H9 (cell line): ENCODE measurements around the gene RNF40. TPM values are rescaled to one million over a fixed set of nuclear protein-coding genes. Genes with fewer than 3 reads are reported as not detected.

Source experiments
- DNase-seq: peaks from one replicate; pipeline ENCODE4 v3.0.0-alpha.2; 2017
- H2AFZ ChIP-seq: one replicate; pipeline ENCODE4 v1.6.1; 2013; ENCODE audit warnings: mild to moderate bottlenecking, low read length, control low read depth, moderate library complexity
- H2AK5ac ChIP-seq: 2 replicates; pipeline ENCODE4 v1.6.1; 2013; ENCODE audit warnings: low read length, control low read depth, mixed read lengths; ENCODE audit not compliant: insufficient read length
- H2BK120ac ChIP-seq: one replicate; pipeline ENCODE4 v1.6.1; 2013; ENCODE audit warnings: low read depth, mild to moderate bottlenecking, low read length, control low read depth, inconsistent platforms; ENCODE audit not compliant: poor library complexity, severe bottlenecking
- H2BK12ac ChIP-seq: 2 replicates; pipeline ENCODE4 v1.6.1; 2013; ENCODE audit warnings: low read length, control low read depth, mixed read lengths, low read depth; ENCODE audit not compliant: insufficient read length
- H2BK15ac ChIP-seq: 2 replicates; pipeline ENCODE4 v1.6.1; 2013; ENCODE audit warnings: low read depth, low read length, control low read depth
- H2BK20ac ChIP-seq: one replicate; pipeline ENCODE4 v1.6.1; 2013; ENCODE audit warnings: low read depth, mild to moderate bottlenecking, low read length, control low read depth, inconsistent platforms; ENCODE audit not compliant: poor library complexity, severe bottlenecking
- H2BK5ac ChIP-seq: 2 replicates; pipeline ENCODE4 v1.6.1; 2013; ENCODE audit warnings: low read length, control low read depth, mixed read lengths; ENCODE audit not compliant: insufficient read length
- H3K14ac ChIP-seq: 2 replicates; pipeline ENCODE4 v1.6.1; 2013; ENCODE audit warnings: low read length, control low read depth; ENCODE audit not compliant: insufficient read depth
- H3K18ac ChIP-seq: 2 replicates; pipeline ENCODE4 v1.6.1; 2013; ENCODE audit warnings: low read depth, mild to moderate bottlenecking, mixed read lengths, low read length, control low read depth; ENCODE audit not compliant: insufficient read length
- H3K23ac ChIP-seq: 2 replicates; pipeline ENCODE4 v1.6.1; 2013; ENCODE audit warnings: low read length, control low read depth, mixed read lengths, low read depth; ENCODE audit not compliant: insufficient read length
- H3K23me2 ChIP-seq: 2 replicates; pipeline ENCODE4 v1.6.1; 2013; ENCODE audit warnings: low read depth, mild to moderate bottlenecking, mixed read lengths, low read length, control low read depth; ENCODE audit not compliant: insufficient read length, poor library complexity, severe bottlenecking
- H3K27ac ChIP-seq: 2 replicates; pipeline ENCODE4 v1.5.1; 2013; ENCODE audit warnings: low read length, control low read depth, mixed read lengths, low read depth; ENCODE audit not compliant: insufficient read length
- H3K27me3 ChIP-seq: 2 replicates; pipeline ENCODE4 v1.6.1; 2013; ENCODE audit warnings: low read length, control low read depth, inconsistent platforms; ENCODE audit not compliant: insufficient read depth
- H3K4ac ChIP-seq: 2 replicates; pipeline ENCODE4 v1.6.1; 2013; ENCODE audit warnings: low read depth, mild to moderate bottlenecking, control low read depth, inconsistent platforms, low read length, moderate library complexity
- H3K4me1 ChIP-seq: 2 replicates; pipeline ENCODE4 v1.6.1; 2013; ENCODE audit warnings: low read length, control low read depth, inconsistent platforms; ENCODE audit not compliant: insufficient read depth
- H3K4me2 ChIP-seq: 2 replicates; pipeline ENCODE4 v1.6.1; 2013; ENCODE audit warnings: low read length, control low read depth, mixed read lengths; ENCODE audit not compliant: insufficient read length, insufficient read depth
- H3K56ac ChIP-seq: 2 replicates; pipeline ENCODE4 v1.6.1; 2013; ENCODE audit warnings: low read depth, mild to moderate bottlenecking, mixed read lengths, low read length, control low read depth; ENCODE audit not compliant: insufficient read length
- H3K79me1 ChIP-seq: 2 replicates; pipeline ENCODE4 v1.6.1; 2013; ENCODE audit warnings: low read depth, mild to moderate bottlenecking, moderate library complexity, low read length, control low read depth, inconsistent platforms; ENCODE audit not compliant: insufficient read depth, poor library complexity, severe bottlenecking
- H3K79me2 ChIP-seq: 2 replicates; pipeline ENCODE4 v1.6.1; 2013; ENCODE audit warnings: low read length, control low read depth, inconsistent platforms; ENCODE audit not compliant: insufficient read depth
- H3K9ac ChIP-seq: 2 replicates; pipeline ENCODE4 v1.6.1; 2013; ENCODE audit warnings: low read length, control low read depth, mixed read lengths; ENCODE audit not compliant: insufficient read length; ENCODE audit errors: extremely low read depth
- H3K9me3 ChIP-seq: one replicate; pipeline ENCODE4 v1.6.1; 2013; ENCODE audit warnings: low read depth, low read length, inconsistent platforms; ENCODE audit not compliant: control insufficient read depth
- H3T11ph ChIP-seq: one replicate; pipeline ENCODE4 v1.6.1; 2013; ENCODE audit warnings: mild to moderate bottlenecking, low read length, control low read depth, inconsistent platforms
- H4K20me1 ChIP-seq: one replicate; pipeline ENCODE4 v1.6.1; 2013; ENCODE audit not compliant: control insufficient read depth, insufficient read length, insufficient read depth
- H4K5ac ChIP-seq: 2 replicates; pipeline ENCODE4 v1.6.1; 2013; ENCODE audit warnings: low read depth, mild to moderate bottlenecking, mixed read lengths, low read length, control low read depth; ENCODE audit not compliant: insufficient read length
- H4K8ac ChIP-seq: replicated peaks from 2 replicates; pipeline ENCODE4 v1.6.1; 2013; ENCODE audit warnings: low read length, control low read depth, mixed read lengths, low read depth; ENCODE audit not compliant: insufficient read length
- H4K91ac ChIP-seq: 2 replicates; pipeline ENCODE4 v1.6.1; 2013; ENCODE audit warnings: low read depth, mild to moderate bottlenecking, moderate library complexity, mixed read lengths, low read length, control low read depth; ENCODE audit not compliant: insufficient read length
- H3K27ac Mint-ChIP-seq, 3 experiments: 2 replicates in 2 of 3; 3 replicates in 1 of 3; pipeline ENCODE4 v1.8.0; 2020 to 2021; ENCODE audit warnings: mixed read lengths in 3 of 3, mild to moderate bottlenecking in 1 of 3, moderate library complexity in 1 of 3
- H3K27me3 Mint-ChIP-seq: 2 replicates; pipeline ENCODE4 v1.8.0; 2021; ENCODE audit warnings: low read depth, mild to moderate bottlenecking, moderate library complexity, mixed read lengths
- H3K36me3 Mint-ChIP-seq, 3 experiments: 2 replicates in 2 of 3; 3 replicates in 1 of 3; pipeline ENCODE4 v1.8.0; 2020 to 2021; ENCODE audit warnings: low read depth in 3 of 3, mixed read lengths in 3 of 3; ENCODE audit not compliant: insufficient read depth in 1 of 3
- H3K4me1 Mint-ChIP-seq, 2 experiments: 2 replicates each; pipeline ENCODE4 v1.8.0; 2020; ENCODE audit warnings: mixed read lengths in 2 of 2
- H3K4me3 Mint-ChIP-seq, 2 experiments: 2 replicates in 1 of 2; 3 replicates in 1 of 2; pipeline ENCODE4 v1.8.0; 2020 to 2021; ENCODE audit warnings: mild to moderate bottlenecking in 2 of 2, mixed read lengths in 2 of 2, moderate library complexity in 1 of 2
- H3K9me3 Mint-ChIP-seq, 2 experiments: 2 replicates in 1 of 2; 3 replicates in 1 of 2; pipeline ENCODE4 v1.8.0; 2020; ENCODE audit warnings: mild to moderate bottlenecking in 2 of 2, mixed read lengths in 2 of 2, moderate library complexity in 1 of 2
- CTCF ChIP-seq: fragments of 200-600 bp; sonication (generic); conservative IDR thresholded peaks from 3 replicates; pipeline ENCODE4 v1.8.0; 2021; ENCODE audit warnings: antibody characterized with exemption, mild to moderate bottlenecking
- WGBS: extraction: QIAGEN DNeasy Blood & Tissue Kit; methylation state at CpG from one replicate; pipeline ENCODE4 v1.1.7; 2013; ENCODE audit warnings: missing lambda C conversion rate, low lambda C conversion rate, mixed read lengths; ENCODE audit not compliant: insufficient read length; ENCODE audit errors: extremely low coverage; 5-methylcytosine and 5-hydroxymethylcytosine counted together
- total RNA-seq: library from RNA; stranded (reverse); gene quantifications from 2 replicates; pipeline ENCODE4 v1.2.1, GENCODE V29; 2021

The RNF40 gene
- total RNA-seq, 1 experiment from 2014 or later = 103 TPM

GRCh38 chr16:30736995-30737793, 24.9 kb upstream of the RNF40 start:
- Histone ChIP-seq H3K23me2 (no peaks in the 10 kb centered on the region), H2BK20ac (no peak overlapping the region), H3T11ph (no peak overlapping the region), H3K4ac (no peak overlapping the region), H4K20me1 (no peaks in the 10 kb centered on the region), H3K56ac (no peak overlapping the region), H3K79me2 (no peaks in the 10 kb centered on the region), H3K18ac (no peak overlapping the region), H2BK15ac (no peak overlapping the region), H4K8ac (no peak overlapping the region), H3K4me2 (no peak overlapping the region), H3K23ac (no peak overlapping the region), H3K14ac (no peak overlapping the region), H4K91ac (no peak overlapping the region), H2AK5ac (no peak overlapping the region), H3K9me3 (no peaks in the 10 kb centered on the region), H2AFZ (no peak overlapping the region), H3K4me1 (no peaks in the 10 kb centered on the region), H3K27ac (no peak overlapping the region), H3K27me3 (no peaks in the 10 kb centered on the region), H3K79me1 (no peaks in the 10 kb centered on the region), H4K5ac (no peak overlapping the region), H3K9ac (no peak overlapping the region), H2BK120ac (no peak overlapping the region), H2BK12ac (no peak overlapping the region), H2BK5ac (no peak overlapping the region)
- Mint-ChIP-seq H3K27ac (no peak overlapping the region; a peak in 1 of 7 replicates), H3K36me3 (peaks cover 37 to 76% (median 61%) of the 10 kb centered on the region in 3 experiments), H3K4me1 (peaks cover 10 to 17% of the 10 kb centered on the region in 2 experiments), H3K4me3 (no peak overlapping the region), H3K27me3 (no peaks in the 10 kb centered on the region), H3K9me3 (no peaks in the 10 kb centered on the region)
- no peak for TF ChIP-seq CTCF
- no peak for DNase-seq
- no CpG with 5 or more reads among the region's 17 CpGs for WGBS
